ENCODE results near the gene BRD8.
"Not testable (repeated sequence)": the region's sequence is repeated elsewhere in the genome, so short reads cannot be mapped to it uniquely, and the experiment has no call there.

BRD8 gene

GRCh38 chr5:138179277-138179857, 937 bp upstream of the BRD8 start:
- peaks cover 9% of the 10 kb centered on the region for H3K4me1 Mint-ChIP-seq
- peak; percentile 16 to 22 for DNase-seq

GRCh38 chr5:138177941-138178515, 402 bp downstream of the BRD8 start:
- Mint-ChIP-seq H3K9me3 (no peaks in the 10 kb centered on the region), H3K4me1 (peaks cover 9% of the 10 kb centered on the region), H3K27me3 (no peaks in the 10 kb centered on the region), H3K4me3 (no peak overlapping the region), H3K27ac (no peak overlapping the region)
- DNase-seq (peak in 1 of 2 donors; percentile 15), ATAC-seq (peak; percentile 31)

More at GRCh38 chr5:138179277-138179857, 937 bp upstream of the BRD8 start:
- no peak for ATAC-seq
- H3K27me3 Mint-ChIP-seq, result no peaks in the 10 kb centered on the region
- H3K4me3 Mint-ChIP-seq, result no peak overlapping the region
- no peaks in the 10 kb centered on the region for H3K9me3 Mint-ChIP-seq
- H3K27ac Mint-ChIP-seq, result peak overlapping the region in 1 of 2 donors; percentile 64

DNA sequence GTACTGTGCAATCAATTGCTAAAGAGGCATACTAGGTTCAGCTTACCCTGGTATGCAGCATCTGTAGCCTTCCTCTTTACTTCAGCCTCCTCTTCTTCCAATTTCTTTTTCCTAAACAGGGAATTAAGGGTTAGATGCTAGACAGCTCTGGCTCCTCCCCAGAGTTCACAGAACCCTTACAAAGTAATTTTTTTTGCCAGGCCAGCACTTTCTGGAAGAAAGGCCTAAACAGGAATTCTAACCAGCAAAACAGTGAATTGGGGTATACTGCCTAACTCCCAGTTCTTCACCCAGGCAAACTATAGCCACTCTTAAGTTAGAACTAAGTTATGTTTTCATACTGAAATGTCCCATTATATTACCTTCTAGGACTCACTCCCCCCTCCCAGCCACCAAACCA, 8.1 kb downstream of the BRD8 start:
- H3K9me3 Mint-ChIP-seq, result no peaks in the 10 kb centered on the region
- DNase-seq (no peak), ATAC-seq (no peak)

DNA sequence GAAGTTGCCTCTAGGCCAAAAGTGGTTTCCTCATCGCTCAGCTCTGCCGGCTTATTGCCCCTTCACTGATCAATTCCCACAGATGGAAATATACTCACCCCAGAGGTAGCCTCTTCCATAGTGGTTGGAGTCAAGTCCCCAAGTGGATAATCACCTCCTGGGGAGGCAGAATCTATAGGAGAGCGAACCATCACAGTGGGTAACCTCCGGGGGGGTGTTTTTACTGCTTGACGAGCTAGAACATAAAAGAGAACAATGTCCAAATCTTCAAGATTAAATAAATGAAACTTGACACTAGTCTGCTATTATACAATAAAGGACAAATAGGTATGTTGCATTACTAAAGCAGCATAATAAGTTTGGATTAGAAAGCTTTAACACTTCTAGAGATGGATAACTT, 9.3 kb downstream of the BRD8 start:
- no peaks in the 10 kb centered on the region for H3K4me1 Mint-ChIP-seq
- no peaks in the 10 kb centered on the region for H3K9me3 Mint-ChIP-seq
- no peak for DNase-seq
- no peak overlapping the region for H3K4me3 Mint-ChIP-seq
- no peak overlapping the region for H3K27ac Mint-ChIP-seq
- ATAC-seq, result no peak
- H3K27me3 Mint-ChIP-seq, result no peaks in the 10 kb centered on the region

More for the DNA sequence above, 8.1 kb downstream of the BRD8 start:
- H3K27ac Mint-ChIP-seq, result peak overlapping the region in 1 of 2 donors; percentile 19
- H3K4me1 Mint-ChIP-seq, result no peaks in the 10 kb centered on the region
- H3K27me3 Mint-ChIP-seq, result no peaks in the 10 kb centered on the region
- no peak overlapping the region for H3K4me3 Mint-ChIP-seq

- Mint-ChIP-seq H3K9me3 (no peaks in the 10 kb centered on the region), H3K4me1 (no peaks in the 10 kb centered on the region), H3K27me3 (no peaks in the 10 kb centered on the region), H3K4me3 (no peak overlapping the region), H3K27ac (no peak overlapping the region)
- DNase-seq (no peak), ATAC-seq (no peak)
Measured at GRCh38 chr5:138163721-138164120, 14.7 kb downstream of the BRD8 start.

DNA sequence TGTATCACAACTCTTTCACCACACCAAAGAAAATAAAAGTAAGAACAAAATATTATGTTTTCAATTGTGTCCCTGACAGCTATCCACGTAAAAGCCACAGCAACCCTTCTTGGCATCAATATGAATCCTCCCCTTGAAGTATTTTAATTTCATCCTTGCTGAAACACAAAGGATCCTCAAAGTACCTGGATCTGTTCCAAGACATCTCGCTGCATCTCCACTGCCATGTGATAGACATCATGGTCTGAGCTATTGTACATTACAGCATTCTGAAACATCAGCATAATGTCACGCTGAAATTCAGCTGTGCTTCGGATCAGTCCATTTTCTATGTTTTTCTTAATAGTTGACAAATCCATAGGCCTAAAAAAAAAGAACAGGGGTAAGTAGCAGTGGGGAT, 17.7 kb downstream of the BRD8 start:
- Mint-ChIP-seq H3K4me1 (no peaks in the 10 kb centered on the region), H3K4me3 (no peak overlapping the region), H3K9me3 (no peaks in the 10 kb centered on the region), H3K27me3 (no peaks in the 10 kb centered on the region), H3K27ac (no peak overlapping the region)
- DNase-seq, result no peak
- ATAC-seq, result no peak

- DNase-seq, result no peak
- Mint-ChIP-seq H3K4me3 (no peak overlapping the region), H3K4me1 (no peaks in the 10 kb centered on the region), H3K9me3 (no peaks in the 10 kb centered on the region), H3K27me3 (no peaks in the 10 kb centered on the region), H3K27ac (no peak overlapping the region)
- no peak for ATAC-seq
Measured at GRCh38 chr5:138159666-138160065, 18.8 kb downstream of the BRD8 start.

DNA sequence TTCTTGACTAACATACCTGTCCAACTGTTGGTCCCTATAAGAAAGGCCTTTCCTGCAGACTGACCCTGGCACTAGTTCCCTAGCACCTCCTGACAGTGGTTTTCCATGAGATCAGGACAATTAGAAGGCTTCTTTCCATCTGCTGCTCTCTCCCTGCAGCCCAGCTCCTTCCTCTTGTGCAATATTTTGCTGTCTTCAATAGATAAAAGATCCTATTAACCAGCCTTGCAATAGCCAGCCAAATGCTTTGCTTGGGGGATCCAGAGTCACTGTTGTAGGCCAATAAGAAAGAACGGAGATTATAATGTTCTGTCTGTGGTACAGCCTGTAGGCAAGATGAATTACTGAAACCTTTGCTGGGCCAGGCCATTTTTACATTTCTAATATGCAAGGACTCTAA, 20.8 kb downstream of the BRD8 start:
- no peaks in the 10 kb centered on the region for H3K9me3 Mint-ChIP-seq
- no peaks in the 10 kb centered on the region for H3K4me1 Mint-ChIP-seq
- no peaks in the 10 kb centered on the region for H3K27me3 Mint-ChIP-seq
- no peak for ATAC-seq
- no peak overlapping the region for H3K27ac Mint-ChIP-seq
- DNase-seq, result no peak
- no peak overlapping the region for H3K4me3 Mint-ChIP-seq

DNA sequence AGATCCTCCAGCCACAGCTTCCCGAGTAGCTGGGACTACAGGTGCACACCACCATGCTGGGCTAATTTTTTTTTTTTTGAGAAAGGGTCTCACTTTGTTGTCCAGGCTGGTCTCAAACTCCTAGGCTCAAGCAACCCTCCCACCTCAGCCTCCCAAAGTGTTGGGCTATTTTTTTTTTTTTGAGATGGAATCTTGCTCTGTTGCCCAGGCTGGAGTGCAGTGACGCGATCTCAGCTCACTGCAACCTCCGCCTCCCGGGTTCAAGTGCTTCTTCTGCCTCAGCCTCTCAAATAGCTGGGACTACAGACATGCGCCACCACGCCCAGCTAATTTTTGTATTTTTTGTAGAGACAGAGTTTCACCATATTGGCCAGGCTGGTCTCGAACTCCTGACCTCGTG, 22.5 kb downstream of the BRD8 start:
- H3K4me3 Mint-ChIP-seq, DNase-seq, H3K9me3 Mint-ChIP-seq, H3K27ac Mint-ChIP-seq, H3K4me1 Mint-ChIP-seq, ATAC-seq, H3K27me3 Mint-ChIP-seq: not testable (repeated sequence)

GRCh38 chr5:138149530-138149929, 28.9 kb downstream of the BRD8 start:
- ATAC-seq (no peak), DNase-seq (no peak)
- Mint-ChIP-seq H3K9me3 (no peaks in the 10 kb centered on the region), H3K4me3 (no peak overlapping the region), H3K4me1 (no peaks in the 10 kb centered on the region), H3K27ac (no peak overlapping the region), H3K27me3 (no peaks in the 10 kb centered on the region)

GRCh38 chr5:138148811-138149210, 29.6 kb downstream of the BRD8 start:
- no peak overlapping the region for H3K27ac Mint-ChIP-seq
- H3K4me1 Mint-ChIP-seq, result no peaks in the 10 kb centered on the region
- H3K27me3 Mint-ChIP-seq, result no peaks in the 10 kb centered on the region
- DNase-seq (no peak), ATAC-seq (no peak)
- no peak overlapping the region for H3K4me3 Mint-ChIP-seq
- no peaks in the 10 kb centered on the region for H3K9me3 Mint-ChIP-seq

DNA sequence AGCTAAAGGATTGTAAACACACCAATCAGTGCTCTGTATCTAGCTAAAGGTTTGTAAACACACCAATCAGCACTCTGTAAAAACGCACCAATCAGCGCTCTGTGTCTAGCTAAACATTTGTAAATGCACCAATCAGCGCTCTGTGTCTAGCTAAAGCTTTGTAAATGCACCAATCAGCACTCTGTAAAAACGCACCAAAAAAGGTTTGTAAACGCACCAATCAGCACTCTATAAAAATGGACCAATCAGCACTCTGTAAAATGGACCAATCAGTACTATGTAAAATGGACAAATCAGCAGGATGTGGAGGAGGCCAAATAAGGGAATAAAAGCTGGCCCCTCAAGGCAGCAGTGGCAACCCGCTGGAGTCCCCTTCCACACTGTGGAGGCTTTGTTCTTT, 34.9 kb downstream of the BRD8 start:
- ATAC-seq, H3K4me3 Mint-ChIP-seq, H3K4me1 Mint-ChIP-seq, DNase-seq, H3K27ac Mint-ChIP-seq, H3K9me3 Mint-ChIP-seq, H3K27me3 Mint-ChIP-seq: not testable (repeated sequence)

DNA sequence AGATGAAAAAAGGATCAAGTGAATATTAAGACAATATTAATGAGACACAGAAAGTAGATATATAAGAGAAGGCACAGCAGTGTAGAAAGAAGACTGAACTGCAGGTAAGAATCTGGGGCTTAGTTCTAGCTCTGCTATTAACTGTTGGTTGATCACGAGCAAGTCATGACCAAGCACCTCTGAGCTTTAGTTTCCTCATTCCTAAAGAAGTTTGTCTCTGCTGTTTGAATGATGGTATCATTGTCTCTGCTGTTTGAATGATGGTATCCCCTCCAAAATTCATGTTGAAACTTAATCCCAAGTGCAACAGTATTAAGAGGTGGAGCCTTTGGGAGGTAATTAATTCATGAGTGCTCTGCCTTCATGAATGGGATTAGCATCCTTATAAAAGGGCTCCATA, 36.7 kb downstream of the BRD8 start:
- Mint-ChIP-seq H3K4me1 (no peaks in the 10 kb centered on the region), H3K4me3 (no peak overlapping the region)

DNA sequence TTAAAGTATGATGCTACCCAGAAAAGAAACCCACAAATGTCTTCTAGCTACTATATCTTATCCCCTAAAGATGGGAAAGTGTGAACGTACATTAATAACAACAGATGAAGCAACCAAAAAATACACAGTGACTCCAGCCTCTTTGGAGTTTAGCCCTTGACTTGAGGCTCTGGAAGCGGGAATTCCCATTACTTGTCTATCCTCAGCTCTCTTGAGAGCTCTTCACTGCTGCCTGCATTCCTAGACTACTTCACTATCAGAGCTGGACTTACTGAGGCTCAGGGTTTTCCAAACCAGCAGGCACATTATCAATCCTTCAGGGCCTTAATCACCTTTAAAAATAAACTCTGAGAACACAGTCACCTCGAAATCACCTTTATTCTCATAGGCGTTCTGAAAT, 38.2 kb downstream of the BRD8 start:
- Mint-ChIP-seq H3K4me3 (no peak overlapping the region), H3K27me3 (peaks cover 12% of the 10 kb centered on the region), H3K9me3 (no peaks in the 10 kb centered on the region), H3K27ac (no peak overlapping the region), H3K4me1 (no peaks in the 10 kb centered on the region)
- DNase-seq (no peak), ATAC-seq (no peak)

More for the DNA sequence above, 36.7 kb downstream of the BRD8 start:
- DNase-seq (no peak), ATAC-seq (no peak)
- Mint-ChIP-seq H3K9me3 (no peaks in the 10 kb centered on the region), H3K27me3 (peaks cover 12% of the 10 kb centered on the region), H3K27ac (no peak overlapping the region)

DNA sequence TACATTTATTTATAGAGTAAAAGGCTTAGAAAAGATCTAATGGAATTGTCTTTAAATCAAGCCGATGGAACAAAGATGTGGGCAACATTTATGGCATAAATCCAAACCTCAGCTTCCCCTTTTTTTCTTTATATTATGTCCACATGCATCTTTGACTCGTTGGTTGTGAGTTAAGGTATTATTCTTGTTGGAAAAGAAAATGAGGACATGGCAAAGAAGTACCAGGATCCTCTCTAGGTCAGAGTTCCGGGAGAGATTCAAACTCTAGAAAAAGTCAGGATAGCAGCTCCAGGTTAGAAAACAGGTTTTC, 38.7 kb downstream of the BRD8 start:
- no peak overlapping the region for H3K27ac Mint-ChIP-seq
- H3K4me1 Mint-ChIP-seq, result no peaks in the 10 kb centered on the region
- DNase-seq, result no peak
- no peaks in the 10 kb centered on the region for H3K9me3 Mint-ChIP-seq
- no peak for ATAC-seq
- peaks cover 12% of the 10 kb centered on the region for H3K27me3 Mint-ChIP-seq
- no peak overlapping the region for H3K4me3 Mint-ChIP-seq

GRCh38 chr5:138138949-138139780, 39.3 kb downstream of the BRD8 start, which contains the start of gene NME5:
Gene NME5, minus strand, starts transcription at chr5:138139428. Its CDS starts 648 bp downstream, at chr5:138138780.
- Mint-ChIP-seq H3K27me3 (peaks cover 12% of the 10 kb centered on the region), H3K27ac (no peak within 1 kb of the TSS), H3K9me3 (no peaks in the 10 kb centered on the region), H3K4me1 (no peaks in the 10 kb centered on the region), H3K4me3 (peak within 1 kb of the TSS; percentile 32 to 49)
- ATAC-seq (peak; percentile 58), DNase-seq (peak in 1 of 2 donors; percentile 16)
